HG03520 (cell line): ENCODE results near the gene TMSB10.

Source experiments
- ATAC-seq: cut with Tn5 transposase; IDR thresholded peaks from one replicate; pipeline ENCODE4 v1.9.1; 2021; ENCODE audit warnings: mild to moderate bottlenecking, moderate library complexity; ENCODE audit not compliant: unreplicated experiment

Gene TMSB10

DNA sequence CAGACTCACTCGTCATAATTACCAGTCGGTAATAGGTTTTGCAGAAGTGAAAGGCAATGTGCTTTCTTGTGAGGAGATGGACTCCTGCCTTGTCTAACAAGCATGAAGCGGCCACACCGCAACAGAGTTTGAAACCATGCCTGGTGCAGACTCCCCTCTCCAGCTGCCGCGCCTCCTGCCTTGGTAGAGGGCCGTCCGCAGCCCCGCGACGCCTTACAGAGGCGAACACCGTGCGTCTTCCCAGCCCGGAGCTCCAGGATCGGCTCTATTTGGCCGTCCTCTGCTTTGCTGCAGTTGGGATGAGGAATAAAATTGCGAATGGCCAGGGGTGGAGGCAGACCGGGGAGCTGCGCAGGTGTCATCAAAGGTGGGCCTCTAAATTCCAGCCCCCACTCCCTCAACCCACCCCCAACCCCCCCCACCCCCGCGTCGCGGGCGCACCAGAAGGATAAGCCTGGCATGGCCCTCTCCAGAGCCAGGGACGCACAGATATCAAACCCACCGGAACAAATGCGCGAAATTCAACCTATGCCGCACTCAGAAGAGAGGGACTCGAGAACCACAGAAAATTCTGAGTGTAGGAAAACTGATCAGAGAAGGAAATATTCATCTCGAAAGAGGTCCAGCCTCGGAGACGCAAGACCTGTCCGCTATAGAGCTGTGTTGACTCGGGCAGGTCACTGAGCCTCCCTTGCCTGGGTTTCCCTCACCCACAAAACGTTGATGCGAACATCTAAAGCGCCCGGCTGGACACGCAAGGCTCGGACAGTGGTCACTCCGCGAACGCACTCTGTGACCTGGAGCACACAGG, 25.7 kb upstream of the TMSB10 start:
- ATAC-seq: peak; percentile 51

DNA sequence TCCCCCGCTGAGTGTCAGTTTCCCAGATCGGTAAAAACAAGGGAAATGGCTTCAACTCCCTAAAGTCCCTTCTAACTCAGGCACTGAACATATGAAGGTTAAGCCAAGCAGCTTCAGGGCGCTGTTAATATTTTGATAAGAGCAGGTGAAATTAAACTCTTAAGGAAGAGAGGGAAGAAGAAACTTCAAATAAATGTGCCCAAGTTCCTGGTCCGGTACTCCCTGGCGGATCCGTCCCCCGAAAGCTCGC, 25.1 kb upstream of the TMSB10 start:
- no peak for ATAC-seq

- no peak for ATAC-seq
These were observed 24.6 kb upstream of the TMSB10 start, which contains the start of gene TRABD2A for GRCh38 chr2:84880645-84881521. Gene TRABD2A (minus strand): TSS chr2:84881084. CDS start chr2:84881039, 45 bp downstream.

GRCh38 chr2:84881581-84882413, 23.7 kb upstream of the TMSB10 start:
- peak; percentile 66 for ATAC-seq

DNA sequence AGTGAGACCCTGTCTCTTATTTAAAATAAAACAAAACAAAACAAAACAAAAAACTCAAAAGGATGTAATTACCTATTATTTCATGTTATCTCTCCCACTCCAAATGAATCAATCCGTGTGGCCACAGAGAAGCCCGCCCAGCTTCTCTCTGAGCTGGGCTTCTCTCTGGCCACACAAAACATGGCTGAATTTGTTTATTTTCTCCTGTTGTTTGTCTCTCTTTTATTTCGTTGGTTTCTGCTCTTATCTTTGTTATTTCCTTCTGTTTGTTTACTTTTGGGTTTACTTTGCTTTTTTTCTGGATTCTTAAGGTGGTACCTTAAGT, 23.1 kb upstream of the TMSB10 start:
- ATAC-seq: no peak

- ATAC-seq: no peak
These were observed 22.5 kb upstream of the TMSB10 start for GRCh38 chr2:84882775-84883550.

- ATAC-seq: no peak
These were observed 21.0 kb upstream of the TMSB10 start for GRCh38 chr2:84884449-84884848.

GRCh38 chr2:84885111-84885510, 20.3 kb upstream of the TMSB10 start:
- ATAC-seq: no peak

DNA sequence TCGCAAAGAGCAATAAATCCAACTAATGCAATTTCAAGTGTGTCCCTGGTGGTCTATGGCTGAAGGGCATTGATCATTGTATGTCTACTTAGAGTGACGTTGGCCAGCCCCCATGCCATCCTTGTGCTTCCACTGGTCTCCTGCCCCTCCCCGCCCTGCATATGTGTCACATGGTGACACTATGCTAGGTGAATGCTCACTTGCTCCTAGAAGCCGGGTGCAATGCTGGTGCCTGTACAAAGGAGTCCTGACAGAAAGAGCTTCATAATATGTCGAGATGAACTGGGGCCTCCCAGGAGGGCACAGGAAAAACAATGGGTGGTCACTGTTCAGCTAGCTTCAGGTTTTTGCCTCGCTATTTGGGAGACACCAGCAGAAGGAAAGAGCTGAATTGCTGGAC, 18.7 kb upstream of the TMSB10 start:
- ATAC-seq: no peak

DNA sequence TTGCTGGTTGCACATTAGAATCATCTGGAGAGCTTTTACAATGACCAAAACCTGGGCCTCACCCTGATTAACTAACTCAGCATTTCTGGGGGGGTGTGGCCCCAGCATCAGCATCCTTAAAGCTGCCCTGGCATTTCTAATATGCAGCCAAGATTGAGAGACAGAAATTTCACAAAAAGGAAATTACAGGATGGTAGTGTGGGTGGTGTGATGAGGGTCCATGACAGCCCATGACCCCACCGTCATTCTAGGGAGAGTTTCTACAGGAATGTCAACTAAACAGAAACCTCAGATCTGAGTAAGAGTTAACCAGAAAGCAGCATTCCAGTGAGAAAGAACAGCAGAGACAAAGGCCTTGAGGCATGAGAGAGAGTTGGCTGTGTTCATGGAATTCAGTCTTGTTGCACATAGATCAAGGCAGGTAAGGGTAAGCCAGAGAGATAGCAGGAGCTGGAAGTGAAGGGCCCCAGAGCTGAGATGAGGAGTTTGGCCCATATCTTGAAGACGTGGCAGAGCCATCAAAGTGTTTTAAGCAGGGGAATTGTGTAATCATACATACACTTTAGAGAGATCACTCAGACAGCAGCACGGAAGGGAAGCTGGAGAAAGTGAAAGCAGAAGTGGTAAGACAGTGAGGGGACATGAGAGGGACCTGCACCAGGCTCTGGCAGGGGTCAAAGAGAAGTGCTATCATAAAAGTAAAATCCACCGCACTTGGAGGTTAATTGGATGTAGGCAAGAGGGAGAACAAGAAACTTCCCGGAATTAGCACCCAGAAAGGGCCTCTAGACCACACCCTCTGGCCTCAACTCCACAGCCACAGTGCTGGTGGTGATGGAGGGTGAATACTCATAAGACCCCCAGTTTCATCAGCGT, 16.8 kb upstream of the TMSB10 start:
- ATAC-seq: peak; percentile 99

DNA sequence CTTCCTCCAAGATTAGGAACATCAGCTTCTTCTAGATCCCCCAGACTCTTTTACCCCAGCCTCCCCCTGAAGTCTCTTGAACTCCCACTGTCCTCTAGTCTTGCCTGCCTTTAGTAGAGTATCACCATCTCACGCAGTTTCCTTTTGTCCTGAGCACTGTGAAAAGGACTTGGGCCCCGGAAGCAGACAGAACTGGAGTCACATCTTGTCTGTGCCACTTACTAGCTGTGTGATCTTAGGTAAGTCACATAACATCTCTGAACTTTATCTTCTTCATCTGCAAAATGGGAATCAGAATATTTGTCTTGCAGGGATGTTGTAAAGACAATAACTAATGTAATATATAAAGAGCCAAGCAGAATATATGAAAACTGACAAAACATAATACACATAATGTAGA, 16.1 kb upstream of the TMSB10 start:
- ATAC-seq: no peak

GRCh38 chr2:84891355-84892010, 14.0 kb upstream of the TMSB10 start:
- no peak for ATAC-seq

- no peak for ATAC-seq
These were observed 11.3 kb upstream of the TMSB10 start for GRCh38 chr2:84894131-84894586.

- no peak for ATAC-seq
These were observed 10.5 kb upstream of the TMSB10 start for GRCh38 chr2:84894758-84895520.

- ATAC-seq: no peak
These were observed 8.9 kb upstream of the TMSB10 start for GRCh38 chr2:84896567-84896966.

DNA sequence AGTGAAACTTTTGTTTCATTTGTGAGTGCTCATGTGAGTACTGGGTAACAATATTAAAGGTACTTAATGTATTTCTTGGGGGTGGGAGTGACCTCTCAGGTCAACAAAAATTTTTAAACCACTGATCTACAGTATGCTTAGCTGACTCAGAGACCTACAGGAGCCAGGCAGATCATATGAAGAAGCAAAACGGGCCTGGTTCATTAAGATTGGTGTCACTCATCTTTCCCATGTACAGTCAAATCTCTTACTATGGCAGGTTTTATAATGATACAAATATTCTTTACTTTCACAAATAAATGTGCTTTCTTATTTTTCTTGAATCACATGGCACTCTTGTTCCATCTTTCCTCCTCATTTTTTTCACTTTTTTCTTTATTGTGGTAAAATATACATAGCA, 7.7 kb upstream of the TMSB10 start:
- ATAC-seq: no peak

GRCh38 chr2:84899304-84900204, 5.9 kb upstream of the TMSB10 start:
- no peak for ATAC-seq
